SK-N-SH treated with all-trans-retinoic acid at 6 μM for 48 hours (cell line): ENCODE measurements around the gene PIF1.
A peak's percentile ranks its signal among the peaks of the same experiment; 100 is the strongest.

Source experiments
- BACH2 ChIP-seq: fragments of 250-450 bp; sonication (Bioruptor Pico); IDR thresholded peaks from 2 replicates; pipeline ENCODE4 v1.9.0; 2021; ENCODE audit warnings: mild to moderate bottlenecking, borderline replicate concordance
- GLIS3 ChIP-seq: fragments of 250-450 bp; sonication (Bioruptor Pico); IDR thresholded peaks from 2 replicates; pipeline ENCODE4 v1.5.0; 2020; ENCODE audit warnings: mild to moderate bottlenecking, moderate library complexity
- ISL1 ChIP-seq: fragments of 250-450 bp; sonication (Bioruptor Pico); IDR thresholded peaks from 2 replicates; pipeline ENCODE4 v2.1.2; 2022; ENCODE audit warnings: mild to moderate bottlenecking, moderate library complexity
- SNAI2 ChIP-seq: fragments of 250-450 bp; sonication (Bioruptor Pico); IDR thresholded peaks from 2 replicates; pipeline ENCODE4 v1.5.0; 2020; ENCODE audit warnings: mild to moderate bottlenecking, moderate library complexity
- TOX ChIP-seq: fragments of 250-450 bp; sonication (Bioruptor Pico); IDR thresholded peaks from 2 replicates; pipeline ENCODE4 v1.8.0; 2021; ENCODE audit warnings: mild to moderate bottlenecking, moderate library complexity, borderline replicate concordance
- ZFP3 ChIP-seq: fragments of 250-450 bp; sonication (Bioruptor Pico); IDR thresholded peaks from 2 replicates; pipeline ENCODE4 v1.5.0; 2020; ENCODE audit warnings: mild to moderate bottlenecking, moderate library complexity
- ZFP30 ChIP-seq: fragments of 450-650 bp; formaldehyde crosslinking; IDR thresholded peaks from 2 replicates; pipeline ENCODE4 v1.5.0; 2022; ENCODE audit warnings: mild to moderate bottlenecking, moderate library complexity
- TF ChIP-seq, protein P1 (sequence below): fragments of 250-450 bp; sonication (Bioruptor Pico); IDR thresholded peaks from 2 replicates; pipeline ENCODE4 v1.8.0; 2020; ENCODE audit warnings: mild to moderate bottlenecking, moderate library complexity, borderline replicate concordance
- TF ChIP-seq, protein P2 (sequence below): fragments of 250-450 bp; sonication (Bioruptor Pico); IDR thresholded peaks from 2 replicates; pipeline ENCODE4 v1.5.1; 2020; ENCODE audit warnings: low read depth, mild to moderate bottlenecking, moderate library complexity

DNA sequence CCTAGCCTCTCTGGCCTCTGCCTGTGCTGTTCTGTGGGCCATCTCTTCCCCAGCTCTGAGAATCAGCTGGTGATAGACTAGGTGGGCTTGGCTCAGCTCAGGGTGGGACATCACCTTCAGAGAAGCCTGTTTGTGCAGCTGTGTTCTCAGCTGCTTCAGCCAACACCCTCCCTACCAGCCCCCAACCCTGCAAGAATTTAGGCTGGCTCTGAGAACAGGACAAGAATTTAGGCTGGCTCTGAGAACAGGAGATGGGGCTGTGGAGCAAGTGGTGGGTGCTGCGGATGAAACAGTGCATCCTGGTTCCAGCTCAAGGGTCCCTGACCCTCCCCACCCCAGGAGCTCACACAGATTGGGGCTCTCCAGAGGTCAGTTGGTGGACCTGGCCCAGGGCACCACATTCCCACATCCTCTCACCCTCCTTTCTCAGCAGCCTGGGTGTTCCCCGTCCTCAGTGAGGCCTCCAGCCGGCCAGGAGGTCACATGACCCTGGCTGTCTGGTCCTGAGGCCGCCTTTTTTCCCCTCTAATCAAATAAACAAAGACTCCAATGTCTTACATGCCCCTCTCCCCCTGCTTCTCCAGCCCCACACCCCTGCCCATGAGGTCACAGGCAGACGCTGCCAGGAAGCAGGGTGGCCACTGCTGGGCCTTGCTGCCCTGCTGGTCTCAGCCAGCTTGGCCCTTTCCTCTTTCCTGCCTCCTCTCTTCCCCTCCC, 31.1 kb upstream of the PIF1 start:
- TF ChIP-seq TOX (CRISPR knock-in tag), result no peak
- TF ChIP-seq, protein P1, sequence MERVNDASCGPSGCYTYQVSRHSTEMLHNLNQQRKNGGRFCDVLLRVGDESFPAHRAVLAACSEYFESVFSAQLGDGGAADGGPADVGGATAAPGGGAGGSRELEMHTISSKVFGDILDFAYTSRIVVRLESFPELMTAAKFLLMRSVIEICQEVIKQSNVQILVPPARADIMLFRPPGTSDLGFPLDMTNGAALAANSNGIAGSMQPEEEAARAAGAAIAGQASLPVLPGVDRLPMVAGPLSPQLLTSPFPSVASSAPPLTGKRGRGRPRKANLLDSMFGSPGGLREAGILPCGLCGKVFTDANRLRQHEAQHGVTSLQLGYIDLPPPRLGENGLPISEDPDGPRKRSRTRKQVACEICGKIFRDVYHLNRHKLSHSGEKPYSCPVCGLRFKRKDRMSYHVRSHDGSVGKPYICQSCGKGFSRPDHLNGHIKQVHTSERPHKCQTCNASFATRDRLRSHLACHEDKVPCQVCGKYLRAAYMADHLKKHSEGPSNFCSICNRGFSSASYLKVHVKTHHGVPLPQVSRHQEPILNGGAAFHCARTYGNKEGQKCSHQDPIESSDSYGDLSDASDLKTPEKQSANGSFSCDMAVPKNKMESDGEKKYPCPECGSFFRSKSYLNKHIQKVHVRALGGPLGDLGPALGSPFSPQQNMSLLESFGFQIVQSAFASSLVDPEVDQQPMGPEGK (CRISPR knock-in tag), result no peak
- TF ChIP-seq ISL1 (CRISPR knock-in tag), result no peak
- TF ChIP-seq, protein P2, sequence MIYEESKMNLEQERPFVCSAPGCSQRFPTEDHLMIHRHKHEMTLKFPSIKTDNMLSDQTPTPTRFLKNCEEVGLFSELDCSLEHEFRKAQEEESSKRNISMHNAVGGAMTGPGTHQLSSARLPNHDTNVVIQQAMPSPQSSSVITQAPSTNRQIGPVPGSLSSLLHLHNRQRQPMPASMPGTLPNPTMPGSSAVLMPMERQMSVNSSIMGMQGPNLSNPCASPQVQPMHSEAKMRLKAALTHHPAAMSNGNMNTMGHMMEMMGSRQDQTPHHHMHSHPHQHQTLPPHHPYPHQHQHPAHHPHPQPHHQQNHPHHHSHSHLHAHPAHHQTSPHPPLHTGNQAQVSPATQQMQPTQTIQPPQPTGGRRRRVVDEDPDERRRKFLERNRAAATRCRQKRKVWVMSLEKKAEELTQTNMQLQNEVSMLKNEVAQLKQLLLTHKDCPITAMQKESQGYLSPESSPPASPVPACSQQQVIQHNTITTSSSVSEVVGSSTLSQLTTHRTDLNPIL (CRISPR knock-in tag), result no peak
- TF ChIP-seq GLIS3 (CRISPR knock-in tag), result no peak
- no peak for TF ChIP-seq BACH2 (CRISPR knock-in tag)
- TF ChIP-seq ZFP30 (CRISPR knock-in tag), result no peak
- peak; percentile 32; the same call in 1 of the 2 replicates for TF ChIP-seq SNAI2 (CRISPR knock-in tag)
- no peak for TF ChIP-seq ZFP3 (CRISPR knock-in tag)
